Brain pericyte (primary cell): ENCODE results near the gene AUNIP.

ENCODE experiments used
- DNase-seq: peaks from one replicate; pipeline ENCODE4 v3.0.0-alpha.2; 2012; ENCODE audit warnings: low read depth, low spot score

AUNIP gene

GRCh38 chr1:25809929-25810328, 49.3 kb downstream of the AUNIP start:
- no peak for DNase-seq

- no peak for DNase-seq
Measured at GRCh38 chr1:25809283-25809926, 49.9 kb downstream of the AUNIP start.

GRCh38 chr1:25808481-25809244, 50.6 kb downstream of the AUNIP start:
- no peak for DNase-seq

GRCh38 chr1:25807480-25808390, 51.5 kb downstream of the AUNIP start:
- no peak for DNase-seq

- DNase-seq, result no peak
Measured at GRCh38 chr1:25806418-25806817, 52.8 kb downstream of the AUNIP start.

GRCh38 chr1:25805863-25806225, 53.4 kb downstream of the AUNIP start:
- DNase-seq, result no peak

GRCh38 chr1:25804964-25805862, 54.0 kb downstream of the AUNIP start:
- no peak for DNase-seq

GRCh38 chr1:25804244-25804963, 54.9 kb downstream of the AUNIP start:
- DNase-seq, result no peak

- no peak for DNase-seq
Measured at GRCh38 chr1:25803368-25803767, 55.9 kb downstream of the AUNIP start.

- DNase-seq, result no peak
Measured at GRCh38 chr1:25802915-25803314, 56.3 kb downstream of the AUNIP start.

GRCh38 chr1:25800703-25801377, 58.4 kb downstream of the AUNIP start:
- no peak for DNase-seq

GRCh38 chr1:25799935-25800702, 59.1 kb downstream of the AUNIP start, which contains the start of gene SELENON:
Gene SELENON (plus strand): TSS chr1:25800193. CDS start chr1:25800231, 38 bp downstream.
- DNase-seq, result no peak

GRCh38 chr1:25799352-25799934, 59.8 kb downstream of the AUNIP start:
- DNase-seq, result no peak

- DNase-seq, result no peak
Measured at GRCh38 chr1:25798666-25799351, 60.4 kb downstream of the AUNIP start.

GRCh38 chr1:25797939-25798338, 61.3 kb downstream of the AUNIP start:
- DNase-seq, result no peak

- DNase-seq, result no peak
Measured at GRCh38 chr1:25796811-25797458, 62.3 kb downstream of the AUNIP start.

- no peak for DNase-seq
Measured at GRCh38 chr1:25795946-25796810, 63.1 kb downstream of the AUNIP start.
